Heart right ventricle (tissue), 16 donors: ENCODE measurements around the gene PAFAH1B2. TPM values are rescaled to one million over a fixed set of nuclear protein-coding genes. Genes with fewer than 3 reads are reported as not detected.

Experiments
- ATAC-seq, 8 donors: fragments of 200-7000 bp; cut with Tn5 transposase; one replicate each; pipeline ENCODE4 v1.9.1; 2020; ENCODE audit warnings: mild to moderate bottlenecking in 8 of 8, moderate library complexity in 8 of 8, moderate number of reproducible peaks in 1 of 8
- DNase-seq, 2 donors: peaks; one replicate each; pipeline ENCODE4 v3.0.0-alpha.2; 2020
- H3K27ac ChIP-seq, 10 donors: fragments of 200-600 bp; sonication (generic) in 2 of 10; one replicate each; pipeline versions ENCODE4 v1.5.0 to v1.8.0; 2020 to 2022; ENCODE audit warnings: mild to moderate bottlenecking in 3 of 10
- H3K27me3 ChIP-seq, 7 donors: fragments of 200-600 bp; one replicate each; pipeline ENCODE4 v1.8.0; 2021 to 2022; ENCODE audit warnings: mild to moderate bottlenecking in 2 of 7
- H3K36me3 ChIP-seq, 9 donors: fragments of 200-600 bp; sonication (generic) in 1 of 9; one replicate each; pipeline versions ENCODE4 v1.5.0 to v1.8.0; 2020 to 2022; ENCODE audit warnings: mild to moderate bottlenecking in 2 of 9
- H3K4me1 ChIP-seq, 9 donors: fragments of 200-600 bp; sonication (generic) in 1 of 9; one replicate each; pipeline versions ENCODE4 v1.5.0 to v1.8.0; 2020 to 2022; ENCODE audit warnings: mild to moderate bottlenecking in 4 of 9
- H3K4me3 ChIP-seq, 10 donors: fragments of 200-600 bp; sonication (generic) in 2 of 10; one replicate each; pipeline versions ENCODE4 v1.5.0 to v1.8.0; 2020 to 2022; ENCODE audit warnings: mild to moderate bottlenecking in 7 of 10, moderate library complexity in 2 of 10
- H3K9me3 ChIP-seq, 11 donors: fragments of 200-600 bp in 10 of 11; sonication (generic) in 2 of 11; one replicate each; pipeline versions ENCODE4 v1.5.0 to v1.8.0; 2013 to 2022; ENCODE audit warnings: mild to moderate bottlenecking in 2 of 11, control low read depth in 1 of 11, moderate library complexity in 1 of 11
- WGBS, 2 donors: extraction: QIAGEN DNeasy Blood & Tissue Kit; methylation state at CpG; one replicate each; pipeline ENCODE4 v1.1.7; 2013; ENCODE audit warnings: inconsistent platforms in 1 of 2; 5-methylcytosine and 5-hydroxymethylcytosine counted together
- intact Hi-C, 10 donors: fragments of 100-400 bp; cut with DNase I; formaldehyde crosslinking; loops; one replicate each; pipeline versions ENCODE4 v1.11.1 to v1.14.2; 2022
- polyA plus RNA-seq, 2 donors: library from polyadenylated mRNA; stranded (reverse); fragments of 200-250 nt; gene quantifications; one replicate each; pipeline ENCODE4 v1.2.3, GENCODE V29; 2013
- total RNA-seq, 10 donors: library from RNA; stranded (reverse); fragmentation: NEBNext Ultra II Directional in 3 of 10; extraction: Animal tissue kit (Norgen Biotek cat#: 25700) in 3 of 10; gene quantifications; one replicate each; pipeline versions ENCODE4 v1.2.1 to v1.2.4, GENCODE V29; 2021 to 2023
- TF ChIP-seq, protein P1 (sequence below), 9 donors: fragments of 200-600 bp; sonication (generic) in 2 of 9; IDR thresholded peaks; one replicate each; pipeline versions ENCODE4 v1.5.0 to v1.8.0; 2021 to 2022; ENCODE audit warnings: antibody characterized with exemption in 9 of 9, mild to moderate bottlenecking in 5 of 9, moderate library complexity in 1 of 9
- donor health status: Arrhythmogenic right ventricular cardiomyopathy.
- donor health status: ischemic (EF 13 %, LVEDD 7.1; RV severe dilation, severe dysfunction).
- donor health status: healthy with polysubstance abuse.
- donor health status: DM: no; HTN: yes; CAD: no.
- donor health status: DM: no; HTN: no; CAD: no.
- donor health status: ischemic (EF 25% LVEDD 6.9; RV normal size, moderate dysfunction).
- donor health status: ischemic (EF 25% LVEDD 5.7; RV mildly dilated, moderate dysfunction).
- donor health status: healthy.
- donor health status: DM: yes; HTN: yes; CAD: no.
- donor health status: Ischemic cardiomyopathy.
- donor health status: ischemic (EF 35%, LVEDD 5.7; RV mildly dilated, moderate dysfunction).
- donor health status: nonischemic (EF 11% LVEDD 7.7; RV severe dilation, severe dysfunction).
- donor health status: DM: yes; HTN: yes; CAD: no.
- donor health status: PGD.
- donor health status: ischemic (EF 29% LVEDD 5.4; RV normal size, mild dysfunction).
- donor health status: nonischemic (EF 23%, LVEDD 6.1; RV moderate dilation, normal function).

PAFAH1B2 gene
- total and polyA plus RNA-seq, 12 donors = 18.7 to 71.5 (median 59.4) TPM

DNA sequence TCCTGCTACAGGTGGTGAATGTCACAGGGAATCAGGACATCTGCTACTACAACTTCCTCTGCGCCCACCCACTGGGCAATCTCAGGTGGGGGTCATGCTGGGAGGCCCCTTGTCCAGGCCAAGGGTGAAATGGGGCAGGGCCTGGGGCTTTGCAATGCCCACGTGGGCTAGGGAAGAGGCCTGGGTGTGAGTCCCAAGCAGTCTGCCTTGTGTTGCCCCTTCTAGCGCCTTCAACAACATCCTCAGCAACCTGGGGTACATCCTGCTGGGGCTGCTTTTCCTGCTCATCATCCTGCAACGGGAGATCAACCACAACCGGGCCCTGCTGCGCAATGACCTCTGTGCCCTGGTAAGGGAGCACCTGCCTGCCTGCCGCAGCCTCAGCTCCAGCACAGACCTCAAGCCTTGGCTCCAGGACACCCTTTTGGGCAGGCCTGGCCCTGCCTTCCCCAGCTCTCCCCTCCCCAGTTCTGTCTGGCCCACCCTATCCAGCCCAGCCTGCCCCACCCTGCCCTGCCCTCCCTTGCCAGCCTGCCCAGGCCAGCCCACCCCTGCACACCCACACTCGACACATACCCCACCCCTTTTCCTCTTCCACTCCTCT, 46.0 kb downstream of the PAFAH1B2 start:
- peaks cover 0 to 25% (median 0%) of the 10 kb centered on the region in 9 donors for H3K4me1 ChIP-seq
- peaks cover 4 to 98% (median 63%) of the 10 kb centered on the region in 9 donors for H3K36me3 ChIP-seq
- intact Hi-C loops = no loop called here
- H3K27me3 ChIP-seq = no peaks in the 10 kb centered on the region
- TF ChIP-seq, protein P1, sequence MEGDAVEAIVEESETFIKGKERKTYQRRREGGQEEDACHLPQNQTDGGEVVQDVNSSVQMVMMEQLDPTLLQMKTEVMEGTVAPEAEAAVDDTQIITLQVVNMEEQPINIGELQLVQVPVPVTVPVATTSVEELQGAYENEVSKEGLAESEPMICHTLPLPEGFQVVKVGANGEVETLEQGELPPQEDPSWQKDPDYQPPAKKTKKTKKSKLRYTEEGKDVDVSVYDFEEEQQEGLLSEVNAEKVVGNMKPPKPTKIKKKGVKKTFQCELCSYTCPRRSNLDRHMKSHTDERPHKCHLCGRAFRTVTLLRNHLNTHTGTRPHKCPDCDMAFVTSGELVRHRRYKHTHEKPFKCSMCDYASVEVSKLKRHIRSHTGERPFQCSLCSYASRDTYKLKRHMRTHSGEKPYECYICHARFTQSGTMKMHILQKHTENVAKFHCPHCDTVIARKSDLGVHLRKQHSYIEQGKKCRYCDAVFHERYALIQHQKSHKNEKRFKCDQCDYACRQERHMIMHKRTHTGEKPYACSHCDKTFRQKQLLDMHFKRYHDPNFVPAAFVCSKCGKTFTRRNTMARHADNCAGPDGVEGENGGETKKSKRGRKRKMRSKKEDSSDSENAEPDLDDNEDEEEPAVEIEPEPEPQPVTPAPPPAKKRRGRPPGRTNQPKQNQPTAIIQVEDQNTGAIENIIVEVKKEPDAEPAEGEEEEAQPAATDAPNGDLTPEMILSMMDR (IDR thresholded peaks at IDR 0.05) = no peak
- WGBS, 2 donors = 87 to 90% methylated on average over 8 of the region's 8 CpGs
- no peaks in the 10 kb centered on the region for H3K9me3 ChIP-seq
- ATAC-seq = no peak
- H3K27ac ChIP-seq = peak overlapping the region in 1 of 10 donors; percentile 36
- no peak for DNase-seq
- H3K4me3 ChIP-seq = no peak overlapping the region

DNA sequence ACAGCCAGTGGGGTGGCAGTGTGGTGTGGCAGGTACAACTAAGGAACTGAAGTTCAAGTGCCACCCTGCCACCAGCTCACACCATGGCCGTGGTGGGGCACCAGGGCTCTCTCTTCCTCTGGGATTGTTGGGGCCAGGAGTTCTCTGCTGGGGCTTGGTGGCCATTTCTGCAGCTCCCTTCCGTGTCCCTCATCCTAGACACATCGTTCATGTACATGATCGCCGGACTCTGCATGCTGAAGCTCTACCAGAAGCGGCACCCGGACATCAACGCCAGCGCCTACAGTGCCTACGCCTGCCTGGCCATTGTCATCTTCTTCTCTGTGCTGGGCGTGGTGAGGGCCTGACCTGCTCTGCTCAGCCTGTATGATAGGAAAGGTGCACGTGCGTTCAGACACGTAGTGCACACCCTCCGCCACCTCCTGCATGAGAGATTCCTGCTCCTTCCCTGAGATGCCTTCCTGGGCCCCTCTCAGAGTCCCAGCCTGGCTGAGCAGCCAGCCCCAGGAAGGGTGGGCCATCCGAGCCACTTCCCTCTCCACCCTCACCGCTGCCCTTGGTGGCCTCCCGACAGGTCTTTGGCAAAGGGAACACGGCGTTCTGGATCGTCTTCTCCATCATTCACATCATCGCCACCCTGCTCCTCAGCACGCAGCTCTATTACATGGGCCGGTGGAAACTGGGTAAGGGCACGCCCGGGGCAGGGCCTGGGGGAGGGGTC, 47.8 kb downstream of the PAFAH1B2 start:
- H3K4me1 ChIP-seq = peaks cover 0 to 19% (median 0%) of the 10 kb centered on the region in 9 donors
- peaks cover 4 to 99% (median 56%) of the 10 kb centered on the region in 9 donors for H3K36me3 ChIP-seq
- H3K27ac ChIP-seq = no peak overlapping the region
- no peak for DNase-seq
- no peaks in the 10 kb centered on the region for H3K9me3 ChIP-seq
- WGBS, 2 donors = 91 to 94% methylated on average over 26 of the region's 26 CpGs
- H3K27me3 ChIP-seq = no peaks in the 10 kb centered on the region
- no peak overlapping the region for H3K4me3 ChIP-seq
- no peak for ATAC-seq
- TF ChIP-seq, protein P1 (IDR thresholded peaks at IDR 0.05) = no peak
- intact Hi-C loops = no loop called here

DNA sequence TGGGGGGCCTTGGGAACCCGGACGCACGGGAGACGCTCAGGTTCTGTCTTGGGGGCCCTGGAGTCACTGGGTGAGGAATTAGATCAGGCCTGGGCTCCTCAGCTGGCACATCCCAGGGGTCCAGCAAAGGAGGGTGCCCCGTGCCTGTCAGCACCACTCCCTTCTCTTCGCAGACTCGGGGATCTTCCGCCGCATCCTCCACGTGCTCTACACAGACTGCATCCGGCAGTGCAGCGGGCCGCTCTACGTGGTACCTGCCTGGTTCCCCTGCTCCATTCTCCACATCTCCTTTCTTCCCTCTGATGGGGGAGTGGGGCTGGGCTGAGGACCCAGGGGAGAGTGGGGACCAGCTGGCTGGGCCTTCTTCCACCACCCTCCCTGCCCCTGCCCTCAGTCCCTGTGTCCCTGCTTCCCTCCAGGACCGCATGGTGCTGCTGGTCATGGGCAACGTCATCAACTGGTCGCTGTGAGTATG, 48.4 kb downstream of the PAFAH1B2 start:
- ATAC-seq = no peak
- TF ChIP-seq, protein P1 (IDR thresholded peaks at IDR 0.05) = no peak
- Histone ChIP-seq H3K9me3 (no peaks in the 10 kb centered on the region), H3K4me3 (no peak overlapping the region), H3K27ac (no peak overlapping the region), H3K4me1 (peaks cover 0 to 17% (median under 1%) of the 10 kb centered on the region in 9 donors), H3K36me3 (peaks cover 4 to 96% (median 56%) of the 10 kb centered on the region in 9 donors), H3K27me3 (no peaks in the 10 kb centered on the region)
- no peak for DNase-seq
- 94 to 96% methylated on average over 17 of the region's 17 CpGs for WGBS, 2 donors
- intact Hi-C loops = no loop called here

DNA sequence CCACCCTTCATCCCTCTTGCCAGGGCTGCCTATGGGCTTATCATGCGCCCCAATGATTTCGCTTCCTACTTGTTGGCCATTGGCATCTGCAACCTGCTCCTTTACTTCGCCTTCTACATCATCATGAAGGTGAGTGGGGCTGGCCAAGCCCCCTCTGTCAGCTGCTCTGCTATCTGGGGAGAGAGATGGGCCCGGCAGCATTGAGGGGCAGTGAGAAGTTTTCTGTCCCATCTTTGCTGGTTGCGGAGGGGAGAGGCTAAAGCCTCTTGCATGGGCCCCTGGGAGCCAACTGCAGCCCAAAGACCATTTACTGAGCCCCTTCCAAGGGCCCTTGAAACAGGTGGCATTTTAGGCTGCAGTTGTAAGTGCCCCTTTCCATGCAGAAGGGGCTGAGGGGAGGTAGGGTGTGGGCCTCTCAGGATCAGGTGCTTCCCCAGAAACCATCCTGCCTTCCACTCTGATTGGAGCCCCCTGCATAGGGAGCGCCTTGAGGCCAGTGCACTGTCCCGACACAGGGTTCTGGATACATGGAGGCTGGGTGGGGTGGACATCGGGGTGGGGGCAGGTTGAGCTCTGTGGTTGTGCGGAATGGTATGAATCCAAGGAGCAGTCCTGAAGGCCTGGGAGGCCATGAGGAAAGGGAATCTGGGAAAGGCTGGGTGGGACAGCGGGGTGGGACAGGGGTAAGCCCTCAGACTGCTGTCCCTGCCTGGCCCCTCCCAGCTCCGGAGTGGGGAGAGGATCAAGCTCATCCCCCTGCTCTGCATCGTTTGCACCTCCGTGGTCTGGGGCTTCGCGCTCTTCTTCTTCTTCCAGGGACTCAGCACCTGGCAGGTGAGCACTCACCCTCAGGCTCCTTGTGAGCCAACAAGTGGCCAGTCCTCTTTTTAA, 49.3 kb downstream of the PAFAH1B2 start:
- Histone ChIP-seq H3K9me3 (no peaks in the 10 kb centered on the region), H3K4me1 (peaks cover 0 to 20% (median 10%) of the 10 kb centered on the region in 9 donors), H3K27ac (no peak overlapping the region), H3K36me3 (peaks cover 4 to 92% (median 47%) of the 10 kb centered on the region in 9 donors), H3K27me3 (no peaks in the 10 kb centered on the region), H3K4me3 (no peak overlapping the region)
- ATAC-seq (no peak), DNase-seq (no peak)
- 94 to 95% methylated on average over 15 of the region's 15 CpGs for WGBS, 2 donors
- intact Hi-C loops = no loop called here
- TF ChIP-seq, protein P1 (IDR thresholded peaks at IDR 0.05) = no peak
